Ovary (tissue), 9 donors: ENCODE measurements around the gene MCAT. TPM values are rescaled to one million over a fixed set of nuclear protein-coding genes. Genes with fewer than 3 reads are reported as not detected.

Source experiments
- DNase-seq, 5 donors: peaks; one replicate each; pipeline ENCODE4 v3.0.0-alpha.2; 2019 to 2020
- H3K27ac ChIP-seq, 2 donors: fragments of 200-600 bp; one replicate each; pipeline versions ENCODE4 v1.5.1 to v1.8.0; 2019 to 2022
- H3K27me3 ChIP-seq: fragments of 200-600 bp; one replicate; pipeline ENCODE4 v1.8.0; 2022
- H3K36me3 ChIP-seq: fragments of 200-600 bp; sonication (generic); one replicate; pipeline ENCODE4 v1.5.1; 2019
- H3K4me1 ChIP-seq: one replicate; pipeline ENCODE4 v1.8.1; 2013; ENCODE audit warnings: mild to moderate bottlenecking, moderate library complexity; ENCODE audit not compliant: insufficient read depth
- H3K4me3 ChIP-seq: fragments of 200-600 bp; sonication (generic); one replicate; pipeline ENCODE4 v1.5.1; 2017
- H3K9me3 ChIP-seq, 2 donors: fragments of 200-600 bp in 1 of 2; sonication (generic) in 1 of 2; one replicate each; pipeline versions ENCODE4 v1.5.1 to v1.8.1; 2013 to 2019; ENCODE audit warnings: mild to moderate bottlenecking in 1 of 2, moderate library complexity in 1 of 2
- EP300 ChIP-seq: sonication (generic); formaldehyde crosslinking; IDR thresholded peaks from one replicate; pipeline ENCODE4 v1.6.1; 2017; ENCODE audit warnings: antibody characterized with exemption
- POLR2A ChIP-seq: fragments of 450-650 bp; IDR thresholded peaks from one replicate; pipeline ENCODE4 v1.6.1; 2017; ENCODE audit warnings: antibody characterized with exemption, mild to moderate bottlenecking, moderate library complexity
- WGBS, 3 donors: extraction: QIAGEN DNeasy Blood & Tissue Kit in 1 of 3; methylation state at CpG; one replicate each; pipeline versions ENCODE4 v1.1.5 to v1.1.7; 2013 to 2017; 5-methylcytosine and 5-hydroxymethylcytosine counted together
- intact Hi-C, 4 donors: fragments of 100-400 bp; cut with DNase I; formaldehyde crosslinking; loops; one replicate each; pipeline versions ENCODE4 v1.11.0 to v1.15.1; 2022 to 2023
- polyA plus RNA-seq, 2 donors: library from polyadenylated mRNA; stranded (reverse); fragments of 200-250 nt in 1 of 2; fragments of 350-450 nt in 1 of 2; fragmentation: Illumina TruSeq in 1 of 2; extraction: RNeasy Lipid Tissue Mini Kit (QIAGEN cat#74804) in 1 of 2; gene quantifications; one replicate each; pipeline ENCODE4 v1.2.3, GENCODE V29; 2013 to 2014
- total RNA-seq, 7 donors: library from RNA; depleted of rRNA in 2 of 7; stranded (reverse); fragments of >200 nt in 2 of 7; fragmentation: NEBNext Ultra II Directional in 3 of 7; extraction: Animal tissue kit (Norgen Biotek cat#: 25700) in 3 of 7; gene quantifications; one replicate each; pipeline versions ENCODE4 v1.1.0 to v1.2.4, GENCODE V29; 2016 to 2023
- TF ChIP-seq, protein P1 (sequence below), 3 donors: fragments of 450-650 bp in 2 of 3; fragments of 200-600 bp in 1 of 3; IDR thresholded peaks; one replicate each; pipeline versions ENCODE4 v1.5.1 to v1.8.0; 2016 to 2022; ENCODE audit warnings: antibody characterized with exemption in 3 of 3, mild to moderate bottlenecking in 1 of 3
- donor health status: DM: no; HTN: no; CAD: no; lungs with moderate emphysema.
- donor health status: DM: no; HTN: no; CAD: no.
- donor health status: Bipolar disorder and iron deficiency.
- donor health status: DM: yes; HTN: yes; CAD: no.
- donor health status: DM: no; HTN: no; CAD: no.
- donor health status: DM: yes; HTN: yes; CAD: no.

Gene MCAT
- total and polyA plus RNA-seq, 9 donors = 7.5 to 34.0 (median 15.9) TPM

DNA sequence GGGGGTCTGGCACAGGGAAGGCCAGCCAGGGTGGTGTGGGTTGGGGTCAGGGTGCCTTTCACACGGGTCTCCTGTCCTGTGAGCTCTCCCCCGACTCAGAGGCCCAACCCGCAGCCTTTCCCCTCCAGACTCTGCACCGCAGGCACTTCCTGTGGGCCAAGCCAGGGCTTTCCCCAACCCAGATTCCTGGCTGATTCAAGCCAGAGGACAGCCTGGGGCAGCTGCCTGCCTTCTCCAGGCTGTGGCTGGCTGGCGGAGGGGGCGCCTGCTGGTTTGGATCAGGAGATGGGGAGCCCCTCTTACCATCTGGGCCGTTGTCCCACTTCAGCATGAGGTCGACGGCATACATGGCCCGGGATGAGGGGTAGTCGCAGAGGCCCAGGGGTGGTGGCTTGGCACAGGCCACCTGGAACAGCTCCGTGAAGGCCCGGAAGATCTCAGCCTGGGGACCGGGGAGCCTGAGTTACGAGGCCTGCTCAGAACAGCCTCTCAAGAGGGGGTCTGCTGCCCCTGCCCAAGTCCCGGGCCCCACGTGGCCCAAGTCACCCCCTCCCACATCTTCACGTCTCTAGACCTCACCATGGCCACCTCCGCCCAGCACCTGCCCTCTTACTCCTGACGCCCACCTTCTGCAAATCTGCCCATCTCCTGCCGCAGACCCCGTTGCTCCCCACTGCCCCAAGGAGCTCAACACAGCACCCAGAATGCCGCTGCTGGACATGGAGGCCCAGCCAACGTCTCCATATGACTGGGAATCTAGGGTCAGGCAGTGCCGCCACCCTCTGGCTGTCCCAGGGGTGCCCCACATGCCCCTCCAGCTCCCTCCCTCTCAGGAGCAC lies 25.5 kb upstream of the MCAT start:
- peaks cover 6% of the 10 kb centered on the region for H3K4me1 ChIP-seq
- peaks cover 3% of the 10 kb centered on the region for H3K36me3 ChIP-seq
- no peaks in the 10 kb centered on the region for H3K9me3 ChIP-seq
- H3K27me3 ChIP-seq = no peaks in the 10 kb centered on the region
- 79 to 82% (median 80%) methylated on average over 23 to 25 of the region's 25 CpGs for WGBS, 3 donors
- H3K27ac ChIP-seq = no peak overlapping the region
- TF ChIP-seq, protein P1, sequence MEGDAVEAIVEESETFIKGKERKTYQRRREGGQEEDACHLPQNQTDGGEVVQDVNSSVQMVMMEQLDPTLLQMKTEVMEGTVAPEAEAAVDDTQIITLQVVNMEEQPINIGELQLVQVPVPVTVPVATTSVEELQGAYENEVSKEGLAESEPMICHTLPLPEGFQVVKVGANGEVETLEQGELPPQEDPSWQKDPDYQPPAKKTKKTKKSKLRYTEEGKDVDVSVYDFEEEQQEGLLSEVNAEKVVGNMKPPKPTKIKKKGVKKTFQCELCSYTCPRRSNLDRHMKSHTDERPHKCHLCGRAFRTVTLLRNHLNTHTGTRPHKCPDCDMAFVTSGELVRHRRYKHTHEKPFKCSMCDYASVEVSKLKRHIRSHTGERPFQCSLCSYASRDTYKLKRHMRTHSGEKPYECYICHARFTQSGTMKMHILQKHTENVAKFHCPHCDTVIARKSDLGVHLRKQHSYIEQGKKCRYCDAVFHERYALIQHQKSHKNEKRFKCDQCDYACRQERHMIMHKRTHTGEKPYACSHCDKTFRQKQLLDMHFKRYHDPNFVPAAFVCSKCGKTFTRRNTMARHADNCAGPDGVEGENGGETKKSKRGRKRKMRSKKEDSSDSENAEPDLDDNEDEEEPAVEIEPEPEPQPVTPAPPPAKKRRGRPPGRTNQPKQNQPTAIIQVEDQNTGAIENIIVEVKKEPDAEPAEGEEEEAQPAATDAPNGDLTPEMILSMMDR (IDR thresholded peaks at IDR 0.05) = no peak
- TF ChIP-seq POLR2A (no peak), EP300 (no peak)
- H3K4me3 ChIP-seq = no peak overlapping the region
- no peak for DNase-seq
- intact Hi-C loops = no loop called here

DNA sequence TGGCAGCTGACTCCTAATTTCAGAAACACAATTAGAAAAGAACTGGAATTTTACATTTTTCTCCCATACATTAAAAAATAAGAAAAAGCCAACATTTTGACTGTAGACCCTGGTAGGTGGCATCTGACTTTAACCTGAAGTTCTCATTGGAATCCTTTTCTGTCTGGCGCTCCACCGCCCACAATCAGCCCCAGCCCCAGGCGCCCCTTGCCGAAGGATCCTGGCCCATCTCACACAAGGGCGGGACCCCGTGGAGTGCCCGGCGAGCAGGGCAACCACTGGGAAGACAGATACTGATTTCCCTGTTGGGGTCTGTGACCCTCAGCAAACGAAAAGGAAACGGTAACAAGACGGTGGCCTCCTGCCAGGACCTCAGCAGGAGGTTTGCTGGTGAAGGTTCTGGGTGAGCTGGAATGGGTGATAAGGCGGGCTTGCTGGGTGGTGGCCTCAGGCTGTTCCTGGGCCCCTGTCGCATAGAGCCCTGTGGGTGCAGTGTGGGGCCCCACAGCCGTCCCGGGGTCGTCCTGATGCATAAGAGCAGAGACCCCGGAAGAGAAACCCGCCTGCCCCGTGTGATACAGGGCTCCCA lies 23.9 kb upstream of the MCAT start:
- Histone ChIP-seq H3K27me3 (no peaks in the 10 kb centered on the region), H3K4me1 (peaks cover 13% of the 10 kb centered on the region), H3K4me3 (no peak overlapping the region), H3K36me3 (no peaks in the 10 kb centered on the region), H3K27ac (no peak overlapping the region), H3K9me3 (no peaks in the 10 kb centered on the region)
- TF ChIP-seq POLR2A (no peak), EP300 (no peak)
- TF ChIP-seq, protein P1 (IDR thresholded peaks at IDR 0.05) = no peak
- no peak for DNase-seq
- WGBS, 3 donors = 84 to 88% (median 86%) methylated on average over 19 of the region's 19 CpGs
- intact Hi-C loops = no loop called here

DNA sequence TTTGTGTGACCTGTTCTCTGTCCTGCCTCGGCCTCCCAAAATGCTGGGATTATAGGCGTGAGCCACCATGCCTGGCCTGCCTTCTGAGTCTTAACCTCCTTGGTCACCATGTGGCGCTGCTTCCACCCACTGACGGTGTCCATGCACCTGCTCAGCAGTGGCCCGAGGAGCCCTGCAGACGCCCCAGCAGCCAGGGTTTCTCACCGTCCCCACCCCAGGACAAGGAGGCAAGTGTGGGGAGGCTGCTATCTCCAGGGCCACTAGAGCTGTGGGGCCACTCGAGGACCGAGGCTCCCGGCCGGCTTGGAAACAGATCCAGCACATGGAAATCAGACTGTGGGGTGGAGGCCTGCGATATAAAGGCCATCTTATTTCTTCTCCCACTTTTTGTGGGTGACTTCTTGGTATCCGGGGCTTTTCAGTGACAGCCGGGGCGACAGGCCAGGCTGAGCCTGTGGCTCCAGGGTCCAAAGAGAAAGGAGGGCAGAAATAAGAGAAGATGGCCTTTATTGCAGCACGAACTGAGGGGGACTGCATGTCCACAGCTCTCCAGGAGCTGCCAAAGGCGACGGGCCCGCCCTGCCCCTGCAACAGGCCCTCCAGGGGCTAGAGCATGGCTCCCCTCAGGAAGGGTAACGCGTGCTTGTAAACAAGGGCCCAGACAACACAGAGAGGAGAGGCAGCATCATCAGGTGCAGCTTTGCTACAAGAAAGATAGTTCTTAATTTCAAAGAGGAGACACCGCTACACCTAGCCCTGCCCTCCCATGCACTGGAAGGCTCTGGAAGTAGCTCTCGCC lies 23.1 kb upstream of the MCAT start:
- no peak for DNase-seq
- H3K9me3 ChIP-seq = no peaks in the 10 kb centered on the region
- H3K36me3 ChIP-seq = no peaks in the 10 kb centered on the region

DNA sequence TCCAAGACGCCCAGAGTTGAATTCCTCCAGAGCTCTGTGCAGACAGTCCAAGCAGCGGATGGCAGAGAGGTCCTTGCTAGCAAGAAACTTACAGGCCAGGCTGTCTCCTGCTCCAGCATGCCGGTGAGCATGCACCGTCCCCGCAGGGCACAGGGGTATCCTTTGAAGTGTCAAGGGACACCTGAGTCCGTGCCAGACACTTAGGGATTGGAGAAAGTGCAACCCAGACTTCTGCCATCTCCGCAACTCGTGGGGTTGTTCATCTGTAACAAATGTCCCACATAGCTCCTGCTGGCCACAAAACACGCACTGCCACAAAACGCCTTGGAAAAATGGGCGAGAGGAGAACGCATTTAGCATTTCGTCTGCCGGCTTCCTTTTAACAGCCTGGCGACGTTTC lies 21.4 kb upstream of the MCAT start:
- Histone ChIP-seq H3K4me3 (no peak overlapping the region), H3K9me3 (no peaks in the 10 kb centered on the region), H3K27ac (no peak overlapping the region), H3K27me3 (no peaks in the 10 kb centered on the region), H3K36me3 (no peaks in the 10 kb centered on the region), H3K4me1 (peaks cover 13% of the 10 kb centered on the region)
- WGBS, 3 donors = 26 to 54% (median 44%) methylated on average over 16 of the region's 16 CpGs
- peak in 1 of 5 donors; percentile 37 for DNase-seq
- TF ChIP-seq POLR2A (no peak), EP300 (no peak)
- TF ChIP-seq, protein P1 (IDR thresholded peaks at IDR 0.05) = no peak
- intact Hi-C loops = no loop called here

More for the DNA sequence above, 23.1 kb upstream of the MCAT start:
- TF ChIP-seq, protein P1 (IDR thresholded peaks at IDR 0.05) = no peak
- TF ChIP-seq POLR2A = no peak
- TF ChIP-seq EP300 = no peak
- Histone ChIP-seq H3K4me1 (peaks cover 13% of the 10 kb centered on the region), H3K4me3 (no peak overlapping the region), H3K27ac (no peak overlapping the region), H3K27me3 (no peaks in the 10 kb centered on the region)
- 89 to 92% (median 89%) methylated on average over 23 of the region's 23 CpGs for whole genome bisulfite sequencing, 3 donors
- intact Hi-C loops = no loop called here
